Mesothelial cell of epicardium (in vitro differentiated cells): Measurements from ENCODE around the gene ESPNL. TPM values are rescaled to one million over a fixed set of nuclear protein-coding genes. Genes with fewer than 3 reads are reported as not detected.

ENCODE experiments used
- DNase-seq, 2 experiments: peaks; one replicate each; pipeline ENCODE4 v3.0.0; 2021; ENCODE audit warnings: low spot score in 2 of 2; ENCODE audit not compliant: unreplicated experiment in 2 of 2
- H3K27ac Mint-ChIP-seq: 2 replicates; pipeline ENCODE4 v1.8.0; 2021; ENCODE audit warnings: mixed read lengths
- H3K27me3 Mint-ChIP-seq: 2 replicates; pipeline ENCODE4 v1.8.0; 2021; ENCODE audit warnings: low read depth, mixed read lengths
- H3K36me3 Mint-ChIP-seq: 2 replicates; pipeline ENCODE4 v1.8.0; 2021; ENCODE audit warnings: mixed read lengths
- H3K4me1 Mint-ChIP-seq: 2 replicates; pipeline ENCODE4 v1.8.0; 2021; ENCODE audit warnings: mixed read lengths
- H3K4me3 Mint-ChIP-seq: 2 replicates; pipeline ENCODE4 v1.8.0; 2021; ENCODE audit warnings: mild to moderate bottlenecking, moderate library complexity, mixed read lengths
- H3K9me3 Mint-ChIP-seq: 2 replicates; pipeline ENCODE4 v1.8.0; 2021; ENCODE audit warnings: mixed read lengths
- total RNA-seq: library from RNA; stranded (reverse); gene quantifications from 3 replicates; pipeline ENCODE4 v1.2.1, GENCODE V29; 2021
- TF ChIP-seq, protein P1 (sequence below): fragments of 200-600 bp; sonication (generic); IDR thresholded peaks from one replicate; pipeline ENCODE4 v1.5.0; 2021; ENCODE audit warnings: antibody characterized with exemption; ENCODE audit not compliant: unreplicated experiment

The ESPNL gene
- total RNA-seq, 1 donor from 2014 or later: 0.38 TPM

DNA sequence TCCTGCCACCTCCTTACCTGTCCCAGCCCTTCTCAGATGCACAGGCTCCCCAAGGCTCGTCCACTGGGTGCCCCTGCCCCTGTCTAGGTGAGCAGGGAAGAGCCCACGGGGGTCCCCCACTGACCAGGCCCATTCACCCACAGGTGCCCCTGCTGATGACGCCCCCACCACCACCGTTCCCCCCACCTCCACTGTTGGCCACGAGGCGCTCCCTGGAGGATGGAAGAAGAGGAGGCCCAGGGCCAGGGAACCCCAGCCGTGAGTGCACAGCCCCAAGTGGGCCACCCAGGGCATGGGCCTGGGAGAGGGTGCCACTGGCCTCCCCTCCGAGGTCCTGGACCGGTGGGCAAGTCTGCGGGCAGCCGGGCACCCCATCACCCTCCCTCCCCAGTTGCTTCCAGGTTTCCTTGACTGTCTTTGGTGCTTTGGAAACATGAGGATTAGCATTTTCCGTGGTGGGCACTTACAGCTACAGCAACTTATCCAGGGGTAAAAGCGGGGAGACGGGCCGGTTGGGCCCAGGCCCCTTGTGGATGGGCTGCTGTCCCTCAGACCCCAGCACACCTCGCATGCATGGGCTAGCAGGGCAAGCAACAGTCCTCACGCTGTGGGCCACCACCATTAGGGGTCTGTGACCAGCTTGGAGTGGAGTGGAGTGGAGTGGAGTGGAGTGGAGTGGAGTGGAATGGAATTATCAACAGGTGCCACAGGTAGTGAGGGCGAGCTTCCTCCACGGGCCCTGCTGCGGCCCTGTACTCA, 25.2 kb downstream of the ESPNL start:
- Mint-ChIP-seq H3K27me3 (peaks cover under 1% of the 10 kb centered on the region), H3K4me3 (no peak overlapping the region), H3K4me1 (peaks cover 3% of the 10 kb centered on the region), H3K36me3 (no peaks in the 10 kb centered on the region), H3K27ac (no peak overlapping the region), H3K9me3 (no peaks in the 10 kb centered on the region)
- TF ChIP-seq, protein P1, sequence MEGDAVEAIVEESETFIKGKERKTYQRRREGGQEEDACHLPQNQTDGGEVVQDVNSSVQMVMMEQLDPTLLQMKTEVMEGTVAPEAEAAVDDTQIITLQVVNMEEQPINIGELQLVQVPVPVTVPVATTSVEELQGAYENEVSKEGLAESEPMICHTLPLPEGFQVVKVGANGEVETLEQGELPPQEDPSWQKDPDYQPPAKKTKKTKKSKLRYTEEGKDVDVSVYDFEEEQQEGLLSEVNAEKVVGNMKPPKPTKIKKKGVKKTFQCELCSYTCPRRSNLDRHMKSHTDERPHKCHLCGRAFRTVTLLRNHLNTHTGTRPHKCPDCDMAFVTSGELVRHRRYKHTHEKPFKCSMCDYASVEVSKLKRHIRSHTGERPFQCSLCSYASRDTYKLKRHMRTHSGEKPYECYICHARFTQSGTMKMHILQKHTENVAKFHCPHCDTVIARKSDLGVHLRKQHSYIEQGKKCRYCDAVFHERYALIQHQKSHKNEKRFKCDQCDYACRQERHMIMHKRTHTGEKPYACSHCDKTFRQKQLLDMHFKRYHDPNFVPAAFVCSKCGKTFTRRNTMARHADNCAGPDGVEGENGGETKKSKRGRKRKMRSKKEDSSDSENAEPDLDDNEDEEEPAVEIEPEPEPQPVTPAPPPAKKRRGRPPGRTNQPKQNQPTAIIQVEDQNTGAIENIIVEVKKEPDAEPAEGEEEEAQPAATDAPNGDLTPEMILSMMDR: no peak
- DNase-seq: no peak

DNA sequence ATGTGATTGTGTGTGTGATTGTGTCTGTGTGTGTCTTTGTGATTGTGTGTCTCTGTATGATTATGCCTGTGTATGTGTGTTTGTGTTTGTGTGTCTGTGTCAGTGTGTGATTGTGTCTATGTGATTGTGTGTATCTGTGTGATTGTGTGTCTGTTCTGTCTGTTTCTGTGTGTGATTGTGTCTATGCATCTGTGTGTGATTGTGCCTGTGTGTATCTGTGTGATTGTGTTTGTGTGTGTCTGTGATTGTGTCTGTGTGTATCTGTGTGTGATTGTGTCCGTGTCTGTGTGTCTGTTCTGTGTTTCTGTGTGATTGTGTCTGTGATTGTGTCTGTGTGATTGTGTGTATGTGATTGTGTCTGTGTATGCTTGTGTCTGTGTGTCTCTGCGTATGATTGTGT, 26.2 kb downstream of the ESPNL start:
- Mint-ChIP-seq H3K4me1 (no peaks in the 10 kb centered on the region), H3K27ac (no peak overlapping the region), H3K36me3 (no peaks in the 10 kb centered on the region), H3K4me3 (no peak overlapping the region), H3K9me3 (no peaks in the 10 kb centered on the region), H3K27me3 (no peaks in the 10 kb centered on the region)
- no peak for DNase-seq
- TF ChIP-seq, protein P1: no peak

DNA sequence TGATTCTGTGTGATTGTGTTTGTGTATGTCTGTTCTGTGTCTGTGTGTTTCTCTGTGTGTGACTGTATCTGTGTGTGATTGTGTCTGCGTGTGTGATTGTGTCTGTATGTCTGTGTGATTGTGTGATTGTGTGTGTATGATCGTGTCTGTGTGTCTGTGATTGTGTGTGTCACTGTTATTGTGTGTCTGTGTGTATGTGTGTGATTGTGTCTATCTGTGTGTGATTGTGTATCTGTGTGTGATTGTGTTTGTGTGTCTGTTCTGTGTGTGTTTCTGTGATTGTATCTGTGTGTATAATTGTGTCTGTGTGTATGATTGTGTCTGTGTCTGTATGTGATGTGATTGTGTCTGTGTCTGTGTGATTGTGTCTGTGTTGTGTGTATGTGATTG, 26.6 kb downstream of the ESPNL start:
- TF ChIP-seq, protein P1: no peak
- no peaks in the 10 kb centered on the region for H3K9me3 Mint-ChIP-seq
- no peaks in the 10 kb centered on the region for H3K27me3 Mint-ChIP-seq
- no peak for DNase-seq
- no peak overlapping the region for H3K27ac Mint-ChIP-seq
- no peaks in the 10 kb centered on the region for H3K36me3 Mint-ChIP-seq
- no peak overlapping the region for H3K4me3 Mint-ChIP-seq
- no peaks in the 10 kb centered on the region for H3K4me1 Mint-ChIP-seq

DNA sequence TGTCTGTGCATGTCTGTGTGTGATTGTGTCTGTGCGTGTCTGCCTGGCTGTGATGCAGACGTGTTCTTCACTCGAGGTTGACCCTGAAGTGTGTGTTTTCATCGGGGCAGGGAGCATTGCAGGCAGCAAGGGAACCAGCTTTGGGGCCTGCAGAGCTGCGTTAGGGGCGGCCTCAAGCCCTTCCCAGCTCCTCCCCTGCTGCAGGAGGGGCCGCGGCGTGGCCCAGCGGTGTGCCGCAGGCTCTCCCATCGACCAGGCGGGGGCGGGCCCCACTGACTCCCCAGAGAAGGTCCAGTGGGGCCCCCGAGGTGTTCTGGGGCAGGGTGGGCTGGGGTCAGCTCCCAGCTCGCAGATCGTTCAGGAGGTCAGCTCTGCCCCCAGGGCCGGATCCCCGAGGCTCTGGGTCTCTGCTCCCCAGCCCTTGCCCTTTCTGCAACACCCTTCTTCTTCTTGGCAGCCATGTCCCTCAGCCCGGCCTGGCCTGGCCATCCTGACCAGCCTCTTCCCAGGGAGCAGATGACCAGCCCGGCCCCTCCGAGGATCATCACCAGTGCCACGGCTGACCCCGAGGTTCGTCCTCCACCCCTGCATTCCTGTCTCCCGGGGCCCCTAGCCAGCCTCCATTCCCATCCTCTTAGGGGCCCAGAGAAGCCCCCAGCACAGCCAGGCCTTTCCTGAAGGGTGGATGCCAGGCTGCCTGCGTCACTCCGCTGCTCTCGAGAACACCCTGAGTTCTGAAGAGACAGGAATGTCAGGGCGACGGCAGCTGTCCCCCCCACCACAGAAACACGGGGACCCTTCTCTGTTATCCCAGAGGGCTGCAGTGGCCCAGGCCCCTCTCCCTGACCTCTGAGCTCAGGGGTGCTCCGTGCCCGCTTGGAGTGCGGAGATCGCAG, 27.3 kb downstream of the ESPNL start:
- TF ChIP-seq, protein P1: no peak
- Mint-ChIP-seq H3K4me1 (no peaks in the 10 kb centered on the region), H3K27me3 (no peaks in the 10 kb centered on the region), H3K36me3 (no peaks in the 10 kb centered on the region), H3K4me3 (no peak overlapping the region), H3K9me3 (no peaks in the 10 kb centered on the region), H3K27ac (no peak overlapping the region)
- DNase-seq: no peak

DNA sequence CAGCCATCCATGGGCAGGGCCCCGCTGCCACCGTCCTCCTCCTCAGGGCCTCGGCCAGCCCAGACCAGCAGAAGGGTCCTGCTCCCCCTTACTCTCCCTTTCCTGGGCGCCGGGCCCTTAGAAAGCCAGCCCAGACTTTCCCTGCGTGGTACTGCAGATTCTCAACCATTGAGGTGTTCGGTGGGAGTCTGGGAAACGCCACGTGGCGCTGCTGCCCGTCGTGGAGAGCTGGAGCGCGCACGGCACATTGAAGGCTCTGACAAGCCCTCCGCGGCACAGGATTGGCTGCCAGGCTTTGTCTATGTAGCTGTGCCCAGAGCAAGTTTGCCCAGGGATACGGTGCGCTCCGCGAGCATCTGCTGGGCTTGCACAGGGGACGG, 27.9 kb downstream of the ESPNL start:
- Mint-ChIP-seq H3K36me3 (no peaks in the 10 kb centered on the region), H3K27me3 (no peaks in the 10 kb centered on the region), H3K4me1 (no peaks in the 10 kb centered on the region), H3K27ac (no peak overlapping the region), H3K9me3 (no peaks in the 10 kb centered on the region), H3K4me3 (no peak overlapping the region)
- TF ChIP-seq, protein P1: no peak
- no peak for DNase-seq
